GM06990 (cell line): ENCODE results near the gene ELANE.

Experiments used
- DNase-seq: peaks from one replicate; pipeline ENCODE4 v3.0.0-alpha.2; 2011; ENCODE audit not compliant: insufficient read length; ENCODE audit errors: extremely low read depth
- H3K27me3 ChIP-seq: replicated peaks from 2 replicates; pipeline ENCODE4 v1.6.0; 2011; ENCODE audit warnings: low read length; ENCODE audit not compliant: control insufficient read depth, insufficient read depth
- H3K36me3 ChIP-seq: 2 replicates; pipeline ENCODE4 v1.5.1; 2011; ENCODE audit warnings: low read length; ENCODE audit not compliant: control insufficient read depth, insufficient read depth
- H3K4me3 ChIP-seq: replicated peaks from 2 replicates; pipeline ENCODE4 v1.5.1; 2011; ENCODE audit warnings: low read depth, mild to moderate bottlenecking, control low read depth, low read length
- TF ChIP-seq, protein P1 (sequence below): IDR thresholded peaks from 2 replicates; pipeline ENCODE4 v1.5.1; 2011; ENCODE audit warnings: low read length, control low read depth, mild to moderate bottlenecking, inconsistent platforms; ENCODE audit not compliant: insufficient read depth, poor library complexity, severe bottlenecking

Gene ELANE

DNA sequence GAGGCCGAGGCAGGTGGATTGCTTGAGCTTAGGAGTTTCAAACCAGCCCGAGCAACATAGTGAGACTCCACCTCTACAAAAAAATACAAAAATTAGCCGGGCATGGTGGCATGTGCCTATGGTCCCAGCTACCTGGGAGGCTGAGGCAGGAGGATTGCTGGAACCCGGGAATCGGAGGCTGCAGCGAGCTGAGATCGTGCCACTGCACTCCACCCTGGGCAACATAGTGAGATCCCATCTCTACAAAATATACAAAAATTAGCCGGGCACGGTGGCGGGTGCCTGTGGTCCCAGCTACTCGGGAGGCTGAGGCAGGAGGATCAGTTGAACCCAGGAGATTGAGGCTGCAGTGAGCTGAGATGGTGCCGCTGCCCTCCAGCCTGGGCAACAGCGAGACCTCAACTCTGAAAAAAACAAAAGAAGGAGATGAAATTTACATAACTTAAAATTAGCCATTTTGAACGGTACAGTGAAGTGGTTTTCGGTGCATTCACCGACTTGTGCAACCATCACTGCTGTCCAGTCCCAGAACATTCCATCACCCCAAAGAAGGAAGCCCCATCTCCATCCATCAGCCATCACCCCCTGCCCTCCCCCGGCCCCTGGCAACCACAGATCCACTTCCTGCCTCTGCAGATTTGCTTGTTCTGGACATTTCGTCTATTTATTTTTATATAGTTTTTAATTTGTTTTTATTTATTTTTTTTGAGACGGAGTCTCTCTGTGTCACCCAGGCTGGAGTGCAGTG, 26.0 kb upstream of the ELANE start:
- Histone ChIP-seq H3K36me3 (no peaks in the 10 kb centered on the region), H3K4me3 (no peak overlapping the region), H3K27me3 (no peaks in the 10 kb centered on the region)
- DNase-seq: no peak
- TF ChIP-seq, protein P1, sequence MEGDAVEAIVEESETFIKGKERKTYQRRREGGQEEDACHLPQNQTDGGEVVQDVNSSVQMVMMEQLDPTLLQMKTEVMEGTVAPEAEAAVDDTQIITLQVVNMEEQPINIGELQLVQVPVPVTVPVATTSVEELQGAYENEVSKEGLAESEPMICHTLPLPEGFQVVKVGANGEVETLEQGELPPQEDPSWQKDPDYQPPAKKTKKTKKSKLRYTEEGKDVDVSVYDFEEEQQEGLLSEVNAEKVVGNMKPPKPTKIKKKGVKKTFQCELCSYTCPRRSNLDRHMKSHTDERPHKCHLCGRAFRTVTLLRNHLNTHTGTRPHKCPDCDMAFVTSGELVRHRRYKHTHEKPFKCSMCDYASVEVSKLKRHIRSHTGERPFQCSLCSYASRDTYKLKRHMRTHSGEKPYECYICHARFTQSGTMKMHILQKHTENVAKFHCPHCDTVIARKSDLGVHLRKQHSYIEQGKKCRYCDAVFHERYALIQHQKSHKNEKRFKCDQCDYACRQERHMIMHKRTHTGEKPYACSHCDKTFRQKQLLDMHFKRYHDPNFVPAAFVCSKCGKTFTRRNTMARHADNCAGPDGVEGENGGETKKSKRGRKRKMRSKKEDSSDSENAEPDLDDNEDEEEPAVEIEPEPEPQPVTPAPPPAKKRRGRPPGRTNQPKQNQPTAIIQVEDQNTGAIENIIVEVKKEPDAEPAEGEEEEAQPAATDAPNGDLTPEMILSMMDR: no peak

DNA sequence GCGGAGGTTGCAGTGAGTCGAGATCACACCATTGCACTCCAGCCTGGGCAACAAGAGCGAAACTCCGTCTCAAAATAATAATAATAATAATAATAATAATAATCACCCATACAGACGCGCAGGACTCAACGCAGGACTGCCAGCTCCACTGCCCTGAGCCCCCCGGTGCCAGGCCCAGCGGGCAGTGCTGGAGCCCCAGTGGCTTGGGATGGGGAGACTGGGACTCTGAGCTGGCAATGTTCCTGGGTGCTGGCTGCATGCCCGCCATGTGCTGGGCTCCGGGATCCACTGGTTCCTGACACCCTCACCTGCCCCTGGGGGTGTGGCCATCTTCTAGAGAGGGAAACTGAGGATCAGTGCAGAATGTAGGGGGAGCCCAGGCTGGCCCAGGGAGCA, 24.8 kb upstream of the ELANE start:
- no peaks in the 10 kb centered on the region for H3K36me3 ChIP-seq
- TF ChIP-seq, protein P1: no peak
- DNase-seq: no peak
- H3K27me3 ChIP-seq: no peaks in the 10 kb centered on the region
- no peak overlapping the region for H3K4me3 ChIP-seq

DNA sequence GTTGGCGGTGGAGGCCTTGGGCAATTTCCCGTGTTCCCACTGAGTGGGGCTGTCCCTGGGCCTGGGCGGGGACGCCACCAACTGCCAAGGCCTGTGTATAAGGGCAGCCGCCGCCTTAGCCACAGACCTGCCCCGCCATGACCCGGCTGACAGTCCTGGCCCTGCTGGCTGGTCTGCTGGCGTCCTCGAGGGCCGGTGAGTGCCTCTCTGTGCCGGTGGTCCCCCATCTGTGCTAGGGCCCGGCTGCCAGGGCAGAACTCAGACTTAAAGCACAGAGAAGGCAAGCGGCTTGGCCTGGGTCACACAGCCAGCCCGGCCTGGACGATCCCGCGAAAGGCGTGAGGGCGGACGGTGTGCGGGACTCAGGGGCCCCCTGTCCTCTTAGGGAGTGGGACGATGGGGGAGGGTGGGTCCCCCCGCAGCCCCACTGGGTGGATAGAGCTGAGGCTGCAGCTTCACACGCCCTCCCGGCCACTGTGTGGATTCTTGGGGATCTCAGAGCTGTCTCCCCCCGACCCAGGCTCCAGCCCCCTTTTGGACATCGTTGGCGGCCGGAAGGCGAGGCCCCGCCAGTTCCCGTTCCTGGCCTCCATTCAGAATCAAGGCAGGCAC, 24.3 kb upstream of the ELANE start, which contains the start of gene AZU1:
Gene AZU1, plus strand, starts transcription at position 128 of the 612 bp plus-strand sequence. Its CDS starts 10 bp downstream, at position 138.
- Histone ChIP-seq H3K36me3 (no peaks in the 10 kb centered on the region), H3K4me3 (no peak within 1 kb of the TSS), H3K27me3 (no peaks in the 10 kb centered on the region)
- DNase-seq: no peak
- TF ChIP-seq, protein P1: no peak

DNA sequence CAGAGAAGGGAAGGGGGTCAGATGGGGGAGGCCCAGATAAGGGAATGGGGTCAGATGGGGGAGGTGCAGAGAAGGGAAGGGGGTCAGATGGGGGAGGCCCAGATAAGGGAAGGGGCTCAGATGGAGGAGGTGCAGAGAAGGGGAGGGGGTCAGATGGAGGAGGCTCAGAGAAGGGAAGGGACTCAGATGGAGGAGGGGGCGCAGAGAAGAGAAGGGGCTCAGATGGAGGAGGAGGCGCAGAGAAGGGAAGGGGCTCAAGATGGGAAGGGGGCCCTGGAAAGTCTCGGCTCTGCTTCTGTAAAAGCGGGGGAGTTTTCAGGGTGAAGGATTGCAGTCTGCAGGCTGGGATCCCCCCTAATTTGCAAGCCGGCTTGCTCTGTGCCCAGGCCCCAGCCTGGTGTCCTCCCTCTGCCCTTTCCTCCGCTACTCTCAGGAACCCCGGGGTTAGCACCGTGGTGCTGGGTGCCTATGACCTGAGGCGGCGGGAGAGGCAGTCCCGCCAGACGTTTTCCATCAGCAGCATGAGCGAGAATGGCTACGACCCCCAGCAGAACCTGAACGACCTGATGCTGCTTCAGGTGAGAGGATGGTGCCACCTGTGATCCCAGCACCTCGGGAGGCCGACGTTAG, 22.9 kb upstream of the ELANE start:
- H3K27me3 ChIP-seq: no peaks in the 10 kb centered on the region
- TF ChIP-seq, protein P1: no peak
- no peak for DNase-seq
- H3K4me3 ChIP-seq: no peak overlapping the region
- H3K36me3 ChIP-seq: no peaks in the 10 kb centered on the region

DNA sequence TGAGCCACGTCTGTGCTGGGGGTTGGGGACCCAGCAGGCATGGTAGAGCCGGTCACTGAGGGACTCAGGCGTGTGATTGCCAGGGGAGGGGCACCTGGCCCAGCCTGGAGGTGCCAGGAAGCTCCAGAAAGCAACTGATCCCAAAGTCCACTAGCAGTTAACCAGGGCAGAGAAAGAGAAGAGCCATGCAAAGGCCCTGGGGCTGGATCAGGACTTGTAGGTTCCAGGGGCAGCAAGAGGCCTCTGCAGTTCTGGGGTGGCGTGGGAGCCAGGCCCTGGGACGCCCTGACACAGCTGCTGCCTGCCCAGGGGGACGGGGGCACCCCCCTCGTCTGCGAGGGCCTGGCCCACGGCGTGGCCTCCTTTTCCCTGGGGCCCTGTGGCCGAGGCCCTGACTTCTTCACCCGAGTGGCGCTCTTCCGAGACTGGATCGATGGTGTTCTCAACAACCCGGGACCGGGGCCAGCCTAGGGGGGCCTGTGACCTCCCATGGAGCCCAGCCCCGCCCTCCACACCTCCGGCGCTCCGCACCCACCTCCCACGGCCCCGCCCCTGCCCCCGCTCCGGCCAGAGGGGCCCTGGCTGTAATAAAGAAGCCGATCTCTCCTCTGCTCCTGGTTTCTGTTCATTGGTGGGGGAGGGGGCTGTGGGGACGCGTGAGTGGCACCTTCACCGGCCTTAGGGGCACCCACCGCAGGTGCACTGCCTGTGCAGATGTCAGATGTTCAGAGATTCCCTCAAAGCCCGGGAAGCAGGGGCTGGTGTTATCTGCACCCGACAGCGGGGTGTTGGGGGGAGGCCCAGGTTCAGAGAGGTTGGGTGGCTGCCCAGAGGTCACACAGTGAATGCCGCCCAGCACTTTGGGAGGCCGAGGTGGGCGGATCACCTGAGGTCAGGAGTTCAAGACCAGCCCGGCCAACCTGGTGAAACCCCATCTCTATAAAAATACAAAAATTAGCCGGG, 20.4 kb upstream of the ELANE start:
- Histone ChIP-seq H3K36me3 (no peaks in the 10 kb centered on the region), H3K27me3 (peaks cover 2% of the 10 kb centered on the region; the same call in 1 of the 2 replicates)

More for the DNA sequence above, 20.4 kb upstream of the ELANE start:
- TF ChIP-seq, protein P1: no peak
- no peak for DNase-seq
- no peak overlapping the region for H3K4me3 ChIP-seq
